ENCODE data around the gene PKP1.

GRCh38 chr1:201355471-201355870, 72.2 kb downstream of the PKP1 start:
- TF ChIP-seq EZH2 (IDR thresholded peaks at IDR 0.05) (no peak), POLR2AphosphoS5 (IDR thresholded peaks at IDR 0.05; ENCODE audit: borderline replicate concordance, low read depth, low read length) (no peak)

Data from SK-N-MC (cell line).